Suppressor macrophage treated with lipopolysaccharide for 4 hours (primary cell): ENCODE measurements around the gene PHLDB3.
A peak's percentile ranks its signal among the peaks of the same experiment; 100 is the strongest.
"Not testable (repeated sequence)": the region's sequence is repeated elsewhere in the genome, so short reads cannot be mapped to it uniquely, and the experiment has no call there.

ENCODE experiments used
- DNase-seq: peaks from one replicate; pipeline ENCODE4 v3.0.0-alpha.2; 2020

The PHLDB3 gene

DNA sequence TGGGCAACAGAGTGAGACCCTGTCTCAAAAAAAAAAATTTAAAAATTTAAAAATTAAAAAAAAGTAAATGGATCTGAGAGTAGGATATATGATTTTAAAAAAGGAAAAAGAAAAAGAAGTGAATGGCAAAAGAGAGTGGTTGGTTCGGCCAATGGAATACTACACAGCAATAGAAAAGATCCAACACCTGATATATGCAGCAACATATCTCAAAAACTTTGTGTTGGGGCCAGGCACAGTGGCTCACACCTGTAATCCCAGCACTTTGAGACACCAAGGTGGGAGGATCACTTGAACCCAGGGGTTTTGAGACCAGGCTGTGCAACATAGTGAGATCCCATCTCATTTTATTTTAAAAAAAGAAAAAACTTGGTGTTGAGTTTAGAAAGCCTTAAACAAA is 37.8 kb downstream of the PHLDB3 start:
- DNase-seq: no peak

DNA sequence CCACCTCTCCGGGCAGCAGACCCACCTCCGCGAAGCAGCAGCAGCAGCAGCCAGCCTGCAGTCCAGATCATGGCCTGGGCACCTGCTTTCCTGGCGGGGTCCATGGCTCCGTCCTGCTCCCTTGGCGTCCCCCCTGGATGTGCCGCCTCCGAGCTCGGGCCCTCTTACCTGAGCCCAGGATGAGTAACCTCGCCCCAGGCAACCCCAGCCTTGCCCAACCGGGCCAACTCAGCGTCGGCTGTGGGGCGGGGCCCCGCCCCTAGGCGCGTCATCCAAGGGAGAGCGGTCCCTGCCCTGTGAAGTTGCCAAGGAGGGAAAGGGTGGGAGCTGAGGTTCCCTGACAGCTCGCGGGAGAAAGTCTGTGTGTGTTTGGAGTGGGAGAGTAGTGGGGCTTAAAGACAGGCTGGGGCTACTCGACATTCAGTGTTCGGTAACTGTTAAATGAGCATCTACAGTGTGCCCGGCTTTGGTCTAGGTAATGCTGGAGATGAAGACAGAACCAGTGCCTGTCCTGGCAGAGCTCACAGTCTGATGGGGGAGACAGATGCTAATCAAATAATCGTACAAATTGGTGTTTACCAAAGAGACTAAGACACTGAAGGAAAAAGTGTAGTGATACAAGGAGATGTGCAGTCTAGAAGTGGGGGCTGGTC is 39.0 kb downstream of the PHLDB3 start, which contains the start of gene LYPD3:
Gene LYPD3, minus strand, starts transcription at position 141 of the 653 bp plus-strand sequence. Its CDS starts 37 bp downstream, at position 104.
- DNase-seq: peak; percentile 63

DNA sequence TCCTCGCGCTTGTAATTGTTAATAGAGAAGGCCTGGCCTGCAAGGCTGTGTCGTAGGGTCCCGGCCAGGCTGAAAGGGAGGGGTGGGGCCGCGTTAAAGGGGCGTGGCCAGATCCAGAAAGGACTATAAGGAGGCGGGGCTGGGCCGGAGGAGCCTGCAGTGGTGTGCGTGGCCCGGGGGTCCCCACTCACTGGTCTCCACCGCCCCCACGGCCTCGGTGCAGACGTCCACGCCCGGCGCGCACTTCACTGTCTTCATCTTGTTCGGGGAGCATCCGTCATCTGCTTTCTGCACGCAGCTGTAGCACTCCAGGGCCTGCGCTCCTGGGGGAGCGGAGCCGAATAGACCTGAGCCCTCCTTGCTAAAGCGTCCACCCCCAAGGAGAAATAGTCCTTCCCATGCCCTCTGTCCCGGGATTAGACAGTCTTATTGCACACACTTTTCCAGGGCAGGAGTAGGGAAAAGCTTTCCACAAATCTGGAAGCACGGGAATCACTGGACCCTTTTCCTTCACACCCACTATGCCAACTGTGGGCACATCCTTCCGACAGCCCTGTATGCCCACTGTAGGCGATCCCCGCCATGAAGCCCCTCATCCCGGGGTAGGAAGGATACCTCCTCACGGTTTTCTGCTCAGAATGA is 40.3 kb downstream of the PHLDB3 start:
- DNase-seq: peak; percentile 59

DNA sequence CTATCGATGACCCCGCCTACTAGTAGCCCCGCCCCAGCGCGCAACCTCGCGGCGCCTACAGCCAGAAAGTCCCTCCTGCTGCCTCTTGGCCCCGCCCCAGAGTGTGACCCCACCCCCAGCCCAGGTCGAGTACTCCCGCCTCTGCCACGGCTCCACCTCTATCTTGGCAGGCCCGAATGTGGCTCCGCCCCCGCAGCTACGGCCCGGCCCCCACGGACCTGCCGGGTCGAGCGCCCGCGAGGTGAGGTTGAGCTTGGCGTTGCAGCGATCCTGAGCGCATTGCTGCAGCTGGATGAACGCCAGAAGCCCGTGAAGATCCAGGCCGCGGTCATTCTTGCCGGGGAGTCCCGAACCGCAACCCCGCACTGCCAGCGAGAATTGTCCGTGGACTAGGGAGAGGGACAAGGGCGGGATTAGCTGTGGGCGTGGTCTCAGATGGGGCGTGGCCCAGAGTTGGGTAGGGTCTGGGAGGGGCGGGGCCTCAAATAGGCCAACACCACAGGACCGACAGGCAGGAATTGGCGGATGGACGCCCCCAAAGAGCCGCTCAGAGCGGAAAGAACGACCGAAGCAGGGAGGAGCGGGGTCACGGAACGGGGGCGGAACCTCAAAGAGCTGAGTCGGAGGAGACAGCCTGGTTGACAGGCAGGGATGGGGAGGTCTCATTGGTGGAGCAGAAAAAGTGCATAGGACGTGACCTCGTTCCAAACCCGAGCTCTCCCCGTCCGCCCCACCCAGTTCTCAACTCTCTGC is 41.0 kb downstream of the PHLDB3 start:
- DNase-seq: peak; percentile 97

DNA sequence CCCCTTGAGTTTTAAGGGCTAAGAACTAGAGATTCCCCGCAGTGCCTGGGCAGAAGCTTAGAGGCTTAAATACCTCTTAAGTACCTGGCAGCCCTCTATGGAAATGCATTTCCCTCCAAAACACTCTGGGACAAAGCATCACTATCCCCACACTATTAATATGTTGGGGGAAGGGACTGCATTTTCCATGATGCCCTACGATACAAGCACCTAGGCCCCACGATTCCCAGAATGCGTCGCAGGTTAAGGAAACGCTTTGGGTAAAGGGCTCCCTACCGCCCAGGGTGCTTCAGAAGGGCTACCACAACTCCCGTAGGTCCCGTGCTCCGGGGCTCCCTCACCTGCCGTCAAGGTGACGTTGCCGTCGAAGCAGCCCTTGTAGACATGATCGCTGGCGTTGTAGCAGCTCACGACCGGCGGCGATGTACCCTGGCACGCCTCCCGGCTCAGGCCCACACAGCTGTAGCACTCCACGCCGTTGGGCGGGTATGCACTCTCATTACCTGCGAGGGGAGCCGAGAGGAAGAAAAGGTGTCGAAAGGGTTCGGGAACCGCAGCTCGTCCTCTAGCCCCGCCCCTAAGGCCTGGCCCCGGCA is 41.7 kb downstream of the PHLDB3 start:
- no peak for DNase-seq

DNA sequence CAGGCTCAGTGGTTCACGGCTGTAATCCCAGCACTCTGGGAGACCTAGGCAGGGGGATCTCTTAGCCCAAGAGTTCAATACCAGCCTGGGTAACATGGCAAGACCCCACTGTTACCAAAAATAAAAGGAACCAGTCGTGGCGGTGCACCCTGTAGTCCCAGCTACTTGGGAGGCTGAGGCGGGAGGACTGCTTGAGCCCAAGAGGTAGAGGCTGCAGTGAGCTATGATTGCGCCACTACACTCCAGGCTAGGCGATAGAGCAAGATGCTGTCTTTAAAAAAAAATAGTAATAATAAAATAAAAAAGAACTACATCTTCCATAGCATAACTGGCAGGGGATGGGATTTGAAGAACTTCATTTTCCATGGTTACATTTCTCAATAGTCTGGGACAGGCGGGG is 42.2 kb downstream of the PHLDB3 start:
- DNase-seq: no peak

DNA sequence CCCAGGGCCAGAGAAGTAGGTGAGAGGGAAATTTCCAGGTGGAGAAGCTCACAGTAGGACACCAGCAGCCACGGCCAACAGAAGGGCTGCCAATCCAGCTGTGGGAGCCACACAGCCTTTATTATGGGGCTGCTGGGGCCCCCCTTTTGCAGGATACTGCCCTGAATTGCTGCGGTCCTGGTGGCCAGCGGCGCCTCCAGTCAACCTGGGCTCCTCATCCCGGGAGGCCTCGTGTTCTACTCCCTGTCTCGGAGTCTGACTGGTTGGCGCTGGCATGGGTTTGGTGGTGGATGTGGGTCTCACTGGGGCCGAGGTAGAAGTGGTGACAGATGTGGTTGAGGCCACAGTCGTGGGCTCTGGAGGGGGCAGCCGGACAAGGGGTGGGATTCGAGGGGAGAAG is 43.2 kb downstream of the PHLDB3 start:
- DNase-seq: no peak

DNA sequence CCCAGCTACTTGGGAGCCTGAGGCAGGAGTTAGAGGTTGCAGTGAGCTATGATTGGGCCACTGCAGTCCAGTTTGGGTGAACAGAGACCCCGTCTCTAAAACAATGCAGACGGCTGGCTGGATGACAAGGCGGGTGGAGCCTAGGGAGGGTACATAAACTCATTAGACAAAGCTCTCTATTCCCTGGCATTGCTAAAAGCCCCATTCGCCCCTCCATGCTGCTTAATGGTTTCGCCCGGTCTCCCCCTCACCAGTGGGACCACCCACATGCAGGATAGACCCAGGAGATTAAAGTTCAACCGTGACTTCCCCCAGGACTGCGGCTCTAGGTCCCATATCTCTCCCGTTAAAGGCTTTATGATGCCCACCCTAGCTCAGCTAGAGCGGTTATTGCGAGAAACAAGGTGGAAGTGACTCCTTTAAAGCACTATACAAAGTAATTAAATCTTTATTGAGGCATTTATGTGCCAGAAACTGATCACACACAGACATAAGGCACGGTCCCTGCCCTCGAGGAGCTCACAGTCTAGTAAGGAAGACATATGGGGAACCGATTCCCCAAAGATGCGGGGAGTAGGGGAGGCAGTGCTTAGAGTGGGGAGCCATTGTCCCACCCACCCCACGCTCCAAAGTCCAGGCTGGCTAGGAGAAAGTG is 44.1 kb downstream of the PHLDB3 start:
- DNase-seq: no peak

DNA sequence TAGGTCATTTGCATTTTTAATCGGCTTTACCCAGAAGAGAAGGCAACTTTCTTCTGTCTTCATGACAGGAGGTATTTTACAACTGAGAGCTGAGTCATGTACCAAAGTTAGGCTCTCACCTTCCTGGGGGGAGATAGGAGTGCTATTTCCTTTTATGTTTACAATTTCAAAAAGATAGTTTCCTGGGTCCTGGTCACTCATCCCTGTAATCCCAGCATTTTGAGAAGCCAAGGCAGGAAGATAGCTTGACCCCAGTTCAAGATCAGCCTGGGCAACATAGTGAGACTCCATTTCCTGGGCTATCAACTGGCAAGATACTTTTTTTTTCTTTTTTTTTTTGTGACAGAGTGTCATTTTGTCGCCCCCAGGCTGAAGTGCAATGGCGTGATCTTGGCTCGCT is 46.7 kb downstream of the PHLDB3 start:
- DNase-seq: no peak

DNA sequence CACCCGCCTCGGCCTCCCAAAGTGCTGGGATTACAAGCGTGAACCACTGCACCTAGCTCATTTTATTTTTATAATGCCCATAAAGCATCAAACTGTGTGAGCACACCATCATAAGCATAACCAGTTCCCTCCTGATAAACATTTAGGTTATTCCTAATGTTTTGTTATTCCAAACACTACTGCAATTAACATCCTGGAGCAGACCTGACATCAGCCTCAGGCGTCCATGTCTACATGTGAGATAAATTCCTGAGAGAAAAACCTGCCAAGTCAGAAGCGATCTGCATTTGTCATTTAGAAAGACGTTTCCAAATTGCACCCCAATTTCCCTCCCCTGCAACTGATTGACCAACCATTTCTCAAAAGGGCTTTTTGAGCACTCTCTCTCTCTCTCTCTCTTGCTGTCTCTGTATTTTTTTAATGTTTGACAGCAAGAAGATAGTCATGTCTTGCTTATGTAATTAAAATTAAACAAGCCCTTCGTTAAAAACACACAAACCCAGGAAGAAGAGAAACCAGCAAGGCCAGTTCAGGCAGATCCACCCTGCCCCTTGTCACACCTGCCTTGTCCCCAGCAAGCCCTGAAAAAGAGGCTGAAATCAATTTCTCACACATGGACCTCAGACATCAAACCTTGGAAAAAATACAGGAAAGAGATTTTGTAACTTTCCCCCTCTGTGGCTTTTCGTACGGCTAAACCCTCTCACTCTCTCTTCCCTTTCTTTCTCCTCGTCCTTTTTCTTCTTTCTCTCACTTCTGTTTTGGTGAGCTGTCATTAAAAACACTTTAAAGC is 49.0 kb downstream of the PHLDB3 start:
- DNase-seq: peak; percentile 27

DNA sequence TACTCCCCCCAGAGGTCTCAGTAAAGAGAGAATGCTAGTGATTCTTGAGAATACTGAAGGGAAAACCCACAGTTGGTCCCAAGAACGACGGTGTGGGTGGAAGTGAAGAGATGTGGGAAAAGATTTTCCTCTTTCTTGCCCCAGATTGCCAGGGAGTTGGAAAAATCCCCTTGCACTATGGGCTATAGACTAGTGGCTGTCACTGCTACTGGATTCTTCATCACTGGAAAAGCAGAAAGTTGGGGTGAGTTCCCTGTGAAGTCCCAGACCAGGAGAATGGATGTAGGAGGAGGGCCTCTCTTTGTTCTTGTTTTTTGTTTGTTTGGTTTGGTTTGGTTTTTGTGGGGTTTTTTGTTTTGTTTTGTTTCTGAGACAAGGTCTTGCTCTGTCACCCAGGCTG is 50.5 kb downstream of the PHLDB3 start:
- DNase-seq: peak; percentile 50

DNA sequence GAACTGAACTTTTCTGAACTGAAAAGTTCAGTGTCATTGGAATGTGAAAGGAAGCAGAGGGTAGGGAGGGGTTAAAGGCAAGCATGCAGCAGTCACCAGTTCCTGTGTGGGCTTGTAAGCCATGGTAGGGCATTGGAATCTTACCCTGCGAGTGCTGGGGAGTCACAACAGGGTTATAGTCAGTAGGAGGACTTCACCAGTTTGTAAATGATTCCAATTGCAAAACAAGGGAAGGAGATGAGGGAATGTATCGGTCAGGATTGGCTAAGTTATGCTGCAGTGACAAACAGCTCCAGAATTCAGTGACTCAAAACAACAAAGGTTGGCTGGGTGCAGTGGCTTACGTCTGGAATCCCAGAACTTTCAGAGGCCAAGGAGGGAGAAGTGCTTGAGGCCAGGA is 52.0 kb downstream of the PHLDB3 start:
- peak; percentile 17 for DNase-seq

DNA sequence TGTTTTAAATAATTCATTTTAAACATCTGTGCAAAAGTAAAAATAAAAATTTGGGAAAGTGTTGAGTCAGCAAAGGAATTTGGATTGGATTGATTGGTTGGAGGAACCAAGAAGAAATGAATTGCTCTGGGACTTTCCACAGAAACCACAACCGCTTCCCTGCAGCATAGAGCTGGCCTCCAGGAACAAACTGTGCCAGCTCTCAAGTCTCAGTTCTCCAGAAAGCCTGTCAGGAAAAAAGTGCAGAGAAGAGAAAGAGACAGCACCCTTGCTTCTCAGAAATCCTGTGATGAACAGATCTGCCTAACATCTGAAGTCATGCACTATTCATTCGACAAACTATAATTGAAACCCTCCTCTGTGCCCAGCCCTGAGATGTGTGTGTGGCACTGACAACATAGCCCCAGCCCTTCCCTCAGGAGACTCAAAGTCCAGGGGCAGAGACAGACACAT is 54.0 kb downstream of the PHLDB3 start:
- DNase-seq: peak; percentile 82

DNA sequence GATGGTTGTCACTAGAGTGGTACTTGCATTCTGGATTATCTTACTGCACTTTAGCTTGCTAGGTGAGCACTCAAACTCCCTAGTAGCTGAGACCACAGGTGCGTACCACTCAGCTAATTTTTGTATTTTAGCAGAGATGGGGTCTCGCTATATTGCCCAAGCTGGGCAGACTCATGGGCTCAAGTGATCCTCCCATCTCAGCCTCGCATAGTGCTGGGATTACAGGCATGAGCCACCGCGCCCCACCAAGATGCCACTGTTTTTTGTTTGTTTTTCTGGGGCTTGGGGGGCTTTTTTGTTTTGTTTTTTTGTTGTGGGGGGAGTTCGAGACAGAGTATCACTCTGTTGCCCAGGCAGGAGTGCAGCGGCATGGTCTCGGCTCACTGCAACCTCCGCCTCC is 56.9 kb downstream of the PHLDB3 start:
- no peak for DNase-seq

DNA sequence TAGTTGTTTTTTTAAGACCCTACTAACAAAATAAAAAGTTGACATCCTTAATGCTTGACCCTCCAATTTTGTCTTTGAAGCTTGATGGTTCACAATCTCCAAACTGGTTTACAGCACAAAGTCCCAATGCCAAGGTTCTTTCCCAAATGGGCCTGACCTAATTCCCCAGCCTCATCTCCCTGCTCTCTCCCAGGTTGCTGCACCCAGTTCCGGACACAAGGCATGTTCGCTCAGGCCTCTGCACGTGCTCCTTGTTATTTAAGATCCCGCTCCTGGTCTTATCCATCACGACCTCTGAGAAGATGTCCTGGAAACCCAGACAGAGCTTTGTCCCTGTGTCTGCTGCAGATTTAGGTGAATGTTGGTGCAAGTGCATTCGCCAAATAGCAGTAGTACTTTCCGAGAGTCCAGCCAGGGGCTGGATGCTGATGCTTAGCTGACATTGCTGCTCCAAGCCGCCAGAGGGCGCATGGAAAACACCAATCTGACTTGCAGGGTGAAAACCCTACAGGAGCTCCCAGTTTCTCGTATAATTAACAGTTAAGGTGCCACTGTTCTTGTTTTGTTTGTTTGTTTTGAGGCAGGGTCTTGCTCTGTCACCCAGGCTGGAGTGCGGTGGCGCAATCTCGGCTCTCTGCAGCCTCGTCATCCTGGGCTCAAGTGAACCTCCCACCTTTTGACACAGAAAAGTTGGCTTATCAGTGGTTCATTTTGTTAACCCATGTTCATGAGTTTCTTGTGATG is 57.6 kb downstream of the PHLDB3 start:
- DNase-seq: peak; percentile 89

DNA sequence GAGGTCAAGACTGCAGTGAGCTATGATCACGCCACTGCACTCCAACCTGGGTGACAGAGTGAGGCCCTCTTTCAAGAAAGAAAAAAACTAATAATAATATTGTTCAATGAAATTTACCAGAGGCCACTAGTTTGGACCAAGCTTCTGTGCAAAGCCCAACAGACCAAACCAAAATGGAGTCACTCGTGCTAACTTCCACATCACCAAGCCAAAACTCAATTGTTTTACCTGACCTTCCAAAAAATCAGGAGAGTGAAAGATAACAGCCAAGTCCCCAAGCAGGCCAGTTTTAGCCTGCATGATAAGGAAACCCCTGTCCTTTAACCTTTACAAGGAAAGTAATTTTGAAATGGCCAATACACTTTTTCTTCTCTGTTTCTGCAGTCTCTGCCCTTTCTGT is 59.1 kb downstream of the PHLDB3 start:
- no peak for DNase-seq

DNA sequence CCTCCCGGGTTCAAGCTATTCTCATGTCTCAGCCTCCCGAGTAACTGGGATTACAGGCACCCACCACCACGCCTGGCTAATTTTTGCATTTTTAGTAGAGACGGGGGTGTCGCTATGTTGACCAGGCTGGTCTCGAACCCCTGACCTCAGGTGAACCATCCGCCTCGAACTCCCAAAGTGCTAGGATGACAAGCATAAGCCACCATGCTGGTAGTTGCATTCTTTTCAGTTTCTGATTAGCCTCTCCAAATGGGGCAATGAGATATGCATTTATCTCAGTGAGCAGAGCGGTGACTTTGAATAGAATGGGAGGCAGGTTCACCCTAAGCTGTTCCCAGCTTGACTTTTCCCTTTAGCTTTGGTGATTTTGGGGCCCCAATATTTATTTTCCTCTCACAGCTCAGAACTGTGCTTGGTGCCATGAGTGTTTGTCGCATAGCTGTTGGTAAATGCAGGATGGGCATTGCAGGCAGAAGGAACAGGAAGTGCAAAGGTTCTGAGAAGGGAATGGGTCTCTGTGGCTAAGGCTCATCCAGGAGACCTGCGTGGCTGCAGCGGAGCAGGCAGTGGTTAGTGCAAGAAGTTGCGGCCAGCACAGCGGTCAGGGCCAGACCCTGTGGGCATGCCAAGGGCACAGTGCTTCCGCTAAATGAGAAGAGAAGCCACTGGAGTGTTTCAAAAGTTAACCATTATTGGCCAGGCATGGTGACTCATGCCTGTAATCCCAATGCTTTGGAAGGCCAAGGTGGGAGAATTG is 59.8 kb downstream of the PHLDB3 start:
- peak; percentile 20 for DNase-seq

DNA sequence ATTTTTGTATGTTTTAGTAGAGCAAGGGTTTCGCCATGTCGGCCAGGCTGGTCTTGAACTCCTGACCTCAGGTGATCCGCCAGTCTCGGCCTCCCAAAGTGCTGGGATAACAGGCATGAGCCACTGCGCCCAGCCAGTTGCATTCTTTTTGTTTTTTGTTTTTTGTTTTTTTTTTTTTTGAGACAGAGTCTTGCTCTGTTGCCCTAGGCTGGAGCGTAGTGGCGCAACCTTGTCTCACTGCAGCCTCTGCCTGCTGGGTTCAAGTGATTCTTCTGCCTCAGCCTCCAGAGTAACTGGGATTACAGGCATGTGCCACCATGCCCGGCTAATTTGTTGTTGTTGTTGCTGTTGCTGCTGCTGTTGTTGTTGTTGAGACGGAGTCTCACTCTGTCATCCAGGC is 60.5 kb downstream of the PHLDB3 start:
- DNase-seq: not testable (repeated sequence)

DNA sequence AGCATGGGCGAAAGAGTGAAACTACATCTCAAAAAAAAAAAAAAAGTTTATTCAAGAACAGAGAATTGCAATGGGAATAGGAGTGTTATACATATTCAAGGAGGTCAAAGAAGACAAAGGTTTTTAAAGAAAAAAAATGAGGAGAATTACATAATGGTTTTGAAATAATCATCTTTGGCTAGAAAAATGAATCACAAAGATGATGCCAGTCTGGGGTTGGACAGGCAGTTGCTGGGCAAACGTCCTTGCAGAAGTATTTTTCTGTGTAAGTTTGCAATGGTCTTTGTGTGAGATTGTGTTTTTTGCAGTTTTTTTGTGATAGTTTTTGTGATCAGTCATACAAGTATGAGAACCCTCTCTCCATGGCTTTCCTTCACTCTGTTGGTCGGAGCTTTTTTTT is 62.8 kb downstream of the PHLDB3 start:
- peak; percentile 24 for DNase-seq

DNA sequence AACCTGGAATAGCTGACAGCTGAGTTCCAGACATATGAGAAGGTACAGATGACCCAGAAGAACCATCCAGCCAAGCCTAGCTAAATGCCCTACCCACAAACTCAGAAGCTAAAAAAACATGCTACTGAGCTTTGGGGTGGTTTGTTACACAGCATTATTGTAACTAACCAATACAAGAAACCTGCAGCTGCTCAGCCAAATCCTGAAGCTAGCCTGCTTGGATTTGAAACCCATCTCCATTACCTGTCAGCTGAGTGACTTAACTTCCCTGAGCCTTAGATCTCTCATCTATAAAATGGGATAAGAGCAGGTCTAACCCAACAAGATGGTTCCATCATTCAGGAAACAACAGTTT is 64.9 kb downstream of the PHLDB3 start:
- no peak for DNase-seq
